Osteoblast (primary cell): ENCODE results near the gene MRPL50. TPM values are rescaled to one million over a fixed set of nuclear protein-coding genes. Genes with fewer than 3 reads are reported as not detected.

Source experiments
- DNase-seq: peaks from one replicate; pipeline ENCODE4 v3.0.0; 2011; ENCODE audit warnings: low spot score, mixed read lengths; ENCODE audit not compliant: insufficient read length; ENCODE audit errors: missing footprints
- H2AFZ ChIP-seq: 2 replicates; pipeline ENCODE4 v1.6.0; 2011; ENCODE audit warnings: mild to moderate bottlenecking, low read length
- H3K27ac ChIP-seq: 2 replicates; pipeline ENCODE4 v1.5.1; 2011; ENCODE audit warnings: mild to moderate bottlenecking, low read depth, low read length, moderate library complexity
- H3K27me3 ChIP-seq: 2 replicates; pipeline ENCODE4 v1.6.0; 2012; ENCODE audit warnings: mild to moderate bottlenecking, control low read depth, inconsistent platforms, low read length, moderate library complexity; ENCODE audit not compliant: insufficient read depth
- H3K36me3 ChIP-seq: 2 replicates; pipeline ENCODE4 v1.5.1; 2011; ENCODE audit warnings: mild to moderate bottlenecking, low read length, control low read depth, moderate library complexity; ENCODE audit not compliant: insufficient read depth
- H3K4me1 ChIP-seq: 2 replicates; pipeline ENCODE4 v1.5.1; 2011; ENCODE audit warnings: mild to moderate bottlenecking, low read length, control low read depth, moderate library complexity; ENCODE audit not compliant: insufficient read depth
- H3K4me2 ChIP-seq: 2 replicates; pipeline ENCODE4 v1.6.0; 2011; ENCODE audit warnings: mild to moderate bottlenecking, low read length; ENCODE audit not compliant: insufficient read depth
- H3K4me3 ChIP-seq: fragments of 200-600 bp; sonication (generic); 3 replicates; pipeline ENCODE4 v1.5.1; 2012; ENCODE audit warnings: mild to moderate bottlenecking, low read length, inconsistent platforms; ENCODE audit not compliant: insufficient read depth
- H3K79me2 ChIP-seq: 2 replicates; pipeline ENCODE4 v1.6.0; 2012; ENCODE audit warnings: mild to moderate bottlenecking, low read length, control low read depth, inconsistent platforms; ENCODE audit not compliant: insufficient read depth
- H3K9me3 ChIP-seq: 2 replicates; pipeline ENCODE4 v1.5.1; 2011; ENCODE audit warnings: low read depth, low read length, control low read depth
- H4K20me1 ChIP-seq: 2 replicates; pipeline ENCODE4 v1.6.0; 2012; ENCODE audit warnings: mild to moderate bottlenecking, low read length, control low read depth; ENCODE audit not compliant: insufficient read depth
- CTCF ChIP-seq: IDR thresholded peaks from 2 replicates; pipeline ENCODE4 v1.5.1; 2011; ENCODE audit warnings: mild to moderate bottlenecking, low read depth, low read length, moderate library complexity; ENCODE audit errors: extremely low read depth
- total RNA-seq: library from RNA; depleted of rRNA; stranded (reverse); fragments of >200 nt; gene quantifications from 2 replicates; pipeline ENCODE4 v1.2.3, GENCODE V29; 2012

Gene MRPL50
- total RNA-seq, 1 donor, result 12.3 TPM

- TF ChIP-seq CTCF, result no peak
- Histone ChIP-seq H3K27me3 (no peaks in the 10 kb centered on the region), H3K9me3 (no peaks in the 10 kb centered on the region), H3K4me3 (no peak overlapping the region), H3K36me3 (no peaks in the 10 kb centered on the region), H3K27ac (no peak overlapping the region), H3K79me2 (no peaks in the 10 kb centered on the region), H4K20me1 (no peaks in the 10 kb centered on the region), H2AFZ (no peak overlapping the region), H3K4me2 (no peak overlapping the region), H3K4me1 (no peaks in the 10 kb centered on the region)
- DNase-seq, result no peak
These were observed 34.8 kb upstream of the MRPL50 start for GRCh38 chr9:101433229-101433628.

- Histone ChIP-seq H2AFZ (no peak overlapping the region), H3K27me3 (no peaks in the 10 kb centered on the region), H3K9me3 (no peaks in the 10 kb centered on the region), H4K20me1 (no peaks in the 10 kb centered on the region), H3K27ac (no peak overlapping the region), H3K4me1 (no peaks in the 10 kb centered on the region), H3K4me2 (no peak overlapping the region), H3K4me3 (no peak overlapping the region), H3K79me2 (no peaks in the 10 kb centered on the region), H3K36me3 (no peaks in the 10 kb centered on the region)
- DNase-seq, result no peak
- TF ChIP-seq CTCF, result no peak
These were observed 34.3 kb upstream of the MRPL50 start for GRCh38 chr9:101432740-101433139.

- Histone ChIP-seq H3K79me2 (no peaks in the 10 kb centered on the region), H3K27ac (no peak overlapping the region), H4K20me1 (no peaks in the 10 kb centered on the region), H3K9me3 (no peaks in the 10 kb centered on the region), H3K27me3 (no peaks in the 10 kb centered on the region), H3K4me2 (no peak overlapping the region), H3K36me3 (no peaks in the 10 kb centered on the region), H3K4me1 (no peaks in the 10 kb centered on the region), H2AFZ (no peak overlapping the region), H3K4me3 (no peak overlapping the region)
- no peak for TF ChIP-seq CTCF
- DNase-seq, result no peak
These were observed 33.8 kb upstream of the MRPL50 start for GRCh38 chr9:101432171-101432570.

- H3K27me3 ChIP-seq, result no peaks in the 10 kb centered on the region
- no peak overlapping the region for H2AFZ ChIP-seq
- no peaks in the 10 kb centered on the region for H3K36me3 ChIP-seq
- no peak overlapping the region for H3K27ac ChIP-seq
- no peaks in the 10 kb centered on the region for H3K79me2 ChIP-seq
- no peaks in the 10 kb centered on the region for H4K20me1 ChIP-seq
- H3K4me1 ChIP-seq, result no peaks in the 10 kb centered on the region
- no peak overlapping the region for H3K4me2 ChIP-seq
- H3K9me3 ChIP-seq, result no peaks in the 10 kb centered on the region
- DNase-seq, result no peak
- no peak overlapping the region for H3K4me3 ChIP-seq
- no peak for TF ChIP-seq CTCF
These were observed 31.3 kb upstream of the MRPL50 start for GRCh38 chr9:101429736-101430135.
